Nephron progenitor cell (in vitro differentiated cells): Measurements from ENCODE around the gene GPR152.

ENCODE experiments used
- DNase-seq: peaks from one replicate; pipeline ENCODE4 v3.0.0; 2021
- H3K27ac Mint-ChIP-seq: 2 replicates; pipeline ENCODE4 v1.8.0; 2021; ENCODE audit warnings: mild to moderate bottlenecking, moderate library complexity, mixed read lengths
- H3K27me3 Mint-ChIP-seq: 2 replicates; pipeline ENCODE4 v1.8.0; 2021; ENCODE audit warnings: mild to moderate bottlenecking, low read depth, mixed read lengths; ENCODE audit not compliant: poor library complexity
- H3K36me3 Mint-ChIP-seq: 2 replicates; pipeline ENCODE4 v1.8.0; 2021; ENCODE audit warnings: low read depth, mixed read lengths
- H3K4me1 Mint-ChIP-seq: 2 replicates; pipeline ENCODE4 v1.8.0; 2021; ENCODE audit warnings: mixed read lengths
- H3K4me3 Mint-ChIP-seq: 2 replicates; pipeline ENCODE4 v1.8.0; 2021; ENCODE audit warnings: mild to moderate bottlenecking, moderate library complexity, mixed read lengths
- H3K9me3 Mint-ChIP-seq: 2 replicates; pipeline ENCODE4 v1.8.0; 2021; ENCODE audit warnings: mild to moderate bottlenecking, moderate library complexity, mixed read lengths
- TF ChIP-seq, protein P1 (sequence below): fragments of 200-600 bp; sonication (generic); IDR thresholded peaks from 2 replicates; pipeline ENCODE4 v1.5.0; 2021; ENCODE audit warnings: antibody characterized with exemption

The GPR152 gene

DNA sequence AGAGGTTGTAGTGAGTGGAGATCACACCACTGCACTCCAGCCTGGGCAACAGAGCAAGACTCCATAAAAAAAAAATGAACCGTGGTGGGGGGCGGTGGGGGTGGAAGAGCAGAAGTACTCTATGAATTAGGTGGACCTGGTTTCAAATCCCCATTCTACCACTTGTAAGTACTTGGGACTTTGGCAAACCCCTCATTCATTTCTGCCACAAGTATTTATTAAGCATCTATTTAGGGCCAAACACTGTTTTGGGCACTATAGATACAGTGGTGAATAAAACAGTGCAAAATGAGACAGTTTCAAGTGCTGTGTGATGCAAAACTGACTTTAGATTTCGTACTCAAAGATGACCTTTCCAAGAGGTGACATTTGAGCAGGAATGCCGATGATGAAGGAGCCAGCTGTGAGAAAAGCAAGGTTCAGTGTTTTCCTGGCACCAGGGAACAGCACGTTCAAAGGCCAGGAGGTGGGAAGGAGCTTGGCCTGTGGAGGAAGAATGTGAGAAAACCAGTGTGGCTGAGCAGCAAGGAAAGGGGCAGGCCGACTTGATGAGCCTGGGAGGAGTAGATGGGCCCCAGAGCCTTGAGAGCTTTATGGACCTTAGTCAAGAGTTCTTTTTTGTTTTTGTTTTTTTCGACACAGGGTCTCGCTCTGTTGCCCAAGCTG, 17.9 kb upstream of the GPR152 start:
- peaks cover 9% of the 10 kb centered on the region for H3K27me3 Mint-ChIP-seq
- no peak for DNase-seq
- peaks cover 29% of the 10 kb centered on the region for H3K4me1 Mint-ChIP-seq
- H3K4me3 Mint-ChIP-seq, result no peak overlapping the region
- TF ChIP-seq, protein P1, sequence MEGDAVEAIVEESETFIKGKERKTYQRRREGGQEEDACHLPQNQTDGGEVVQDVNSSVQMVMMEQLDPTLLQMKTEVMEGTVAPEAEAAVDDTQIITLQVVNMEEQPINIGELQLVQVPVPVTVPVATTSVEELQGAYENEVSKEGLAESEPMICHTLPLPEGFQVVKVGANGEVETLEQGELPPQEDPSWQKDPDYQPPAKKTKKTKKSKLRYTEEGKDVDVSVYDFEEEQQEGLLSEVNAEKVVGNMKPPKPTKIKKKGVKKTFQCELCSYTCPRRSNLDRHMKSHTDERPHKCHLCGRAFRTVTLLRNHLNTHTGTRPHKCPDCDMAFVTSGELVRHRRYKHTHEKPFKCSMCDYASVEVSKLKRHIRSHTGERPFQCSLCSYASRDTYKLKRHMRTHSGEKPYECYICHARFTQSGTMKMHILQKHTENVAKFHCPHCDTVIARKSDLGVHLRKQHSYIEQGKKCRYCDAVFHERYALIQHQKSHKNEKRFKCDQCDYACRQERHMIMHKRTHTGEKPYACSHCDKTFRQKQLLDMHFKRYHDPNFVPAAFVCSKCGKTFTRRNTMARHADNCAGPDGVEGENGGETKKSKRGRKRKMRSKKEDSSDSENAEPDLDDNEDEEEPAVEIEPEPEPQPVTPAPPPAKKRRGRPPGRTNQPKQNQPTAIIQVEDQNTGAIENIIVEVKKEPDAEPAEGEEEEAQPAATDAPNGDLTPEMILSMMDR, result no peak
- H3K27ac Mint-ChIP-seq, result peak overlapping the region; percentile 32
- H3K9me3 Mint-ChIP-seq, result no peaks in the 10 kb centered on the region
- H3K36me3 Mint-ChIP-seq, result peaks cover under 1% of the 10 kb centered on the region

DNA sequence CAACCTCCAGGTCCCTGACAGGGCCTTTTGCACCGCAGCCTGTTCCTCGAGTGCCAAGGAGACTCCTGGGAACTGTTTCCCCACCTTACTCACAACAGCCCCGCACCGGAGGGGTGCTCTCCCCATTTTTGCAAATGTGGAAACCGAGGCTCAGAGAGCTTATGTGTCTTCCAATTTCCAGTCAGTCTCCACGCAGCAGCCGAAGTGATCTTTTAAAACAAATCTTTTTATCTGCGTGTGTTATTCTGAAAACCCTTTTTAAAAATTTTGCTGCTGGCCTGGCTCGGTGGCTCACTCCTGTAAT, 16.9 kb upstream of the GPR152 start:
- peaks cover 4% of the 10 kb centered on the region for H3K36me3 Mint-ChIP-seq
- H3K4me1 Mint-ChIP-seq, result peaks cover 34% of the 10 kb centered on the region
- TF ChIP-seq, protein P1, result no peak
- no peak for DNase-seq
- H3K4me3 Mint-ChIP-seq, result peak overlapping the region; percentile 67
- peaks cover 9% of the 10 kb centered on the region for H3K27me3 Mint-ChIP-seq
- H3K27ac Mint-ChIP-seq, result no peak overlapping the region
- no peaks in the 10 kb centered on the region for H3K9me3 Mint-ChIP-seq

GRCh38 chr11:67468759-67469507, 16.4 kb upstream of the GPR152 start, which contains the start of gene TMEM134:
Gene TMEM134, minus strand, starts transcription at chr11:67469251. Its CDS starts 59 bp downstream, at chr11:67469192.
- Mint-ChIP-seq H3K36me3 (peaks cover 4% of the 10 kb centered on the region), H3K4me1 (peaks cover 34% of the 10 kb centered on the region), H3K27me3 (peaks cover 9% of the 10 kb centered on the region), H3K4me3 (peak within 1 kb of the TSS; percentile 89), H3K9me3 (no peaks in the 10 kb centered on the region), H3K27ac (peak within 1 kb of the TSS; percentile 95)
- TF ChIP-seq, protein P1, result peak; percentile 15
- peak; percentile 94 for DNase-seq

DNA sequence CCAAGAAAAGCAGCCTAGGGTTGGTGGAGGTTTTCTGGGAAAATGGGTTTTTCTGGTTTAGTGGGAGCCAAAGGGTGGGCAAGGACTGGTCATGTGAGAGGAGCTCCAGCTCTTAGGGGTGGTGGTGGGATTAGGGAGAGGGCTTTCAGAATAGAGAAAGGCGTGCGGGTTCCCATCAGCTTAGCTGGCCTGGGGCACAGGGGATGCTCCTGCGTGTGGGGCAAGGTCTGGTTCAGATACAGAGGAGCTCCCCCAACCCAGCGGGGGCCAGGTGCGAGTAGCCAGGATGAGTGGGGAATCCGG, 15.9 kb upstream of the GPR152 start:
- peaks cover 9% of the 10 kb centered on the region for H3K27me3 Mint-ChIP-seq
- no peaks in the 10 kb centered on the region for H3K9me3 Mint-ChIP-seq
- peak overlapping the region; percentile 95 for H3K27ac Mint-ChIP-seq
- DNase-seq, result no peak
- H3K4me1 Mint-ChIP-seq, result peaks cover 34% of the 10 kb centered on the region
- peaks cover 4% of the 10 kb centered on the region for H3K36me3 Mint-ChIP-seq
- H3K4me3 Mint-ChIP-seq, result peak overlapping the region; percentile 89
- TF ChIP-seq, protein P1, result no peak

DNA sequence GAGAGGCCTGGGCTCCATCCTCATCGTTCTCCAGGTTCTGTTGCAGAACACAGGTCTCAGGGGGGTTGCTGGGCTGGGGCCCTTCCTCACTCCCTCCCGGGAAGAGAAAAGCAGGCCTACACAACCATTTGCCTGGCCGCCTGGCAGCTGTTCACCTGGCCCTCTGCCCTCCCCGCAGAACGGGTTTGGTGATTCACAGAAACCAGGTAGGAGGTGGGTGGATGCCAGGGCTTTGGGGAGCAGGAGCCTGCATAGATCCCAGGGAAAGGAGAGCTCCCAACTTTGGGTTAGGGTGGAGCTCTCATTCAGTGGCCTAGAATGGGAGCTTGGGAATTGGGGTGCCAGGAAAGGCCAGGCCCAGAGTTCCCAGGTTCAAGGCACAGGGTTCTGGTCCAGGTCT, 15.5 kb upstream of the GPR152 start:
- H3K36me3 Mint-ChIP-seq, result peaks cover 4% of the 10 kb centered on the region
- peak overlapping the region; percentile 95 for H3K27ac Mint-ChIP-seq
- H3K4me3 Mint-ChIP-seq, result peak overlapping the region; percentile 89
- TF ChIP-seq, protein P1, result no peak
- peaks cover 9% of the 10 kb centered on the region for H3K27me3 Mint-ChIP-seq
- no peak for DNase-seq
- H3K9me3 Mint-ChIP-seq, result no peaks in the 10 kb centered on the region
- H3K4me1 Mint-ChIP-seq, result peaks cover 31% of the 10 kb centered on the region
